SW 1271 (cell line): ENCODE results near the gene ORAI2.
"Not testable (repeated sequence)": the region's sequence is repeated elsewhere in the genome, so short reads cannot be mapped to it uniquely, and the experiment has no call there.

Experiments used
- DNase-seq, 2 experiments: peaks; one replicate each; lab custom pipeline; 2025; lab: John Stamatoyannopoulos, UW

ORAI2 gene

DNA sequence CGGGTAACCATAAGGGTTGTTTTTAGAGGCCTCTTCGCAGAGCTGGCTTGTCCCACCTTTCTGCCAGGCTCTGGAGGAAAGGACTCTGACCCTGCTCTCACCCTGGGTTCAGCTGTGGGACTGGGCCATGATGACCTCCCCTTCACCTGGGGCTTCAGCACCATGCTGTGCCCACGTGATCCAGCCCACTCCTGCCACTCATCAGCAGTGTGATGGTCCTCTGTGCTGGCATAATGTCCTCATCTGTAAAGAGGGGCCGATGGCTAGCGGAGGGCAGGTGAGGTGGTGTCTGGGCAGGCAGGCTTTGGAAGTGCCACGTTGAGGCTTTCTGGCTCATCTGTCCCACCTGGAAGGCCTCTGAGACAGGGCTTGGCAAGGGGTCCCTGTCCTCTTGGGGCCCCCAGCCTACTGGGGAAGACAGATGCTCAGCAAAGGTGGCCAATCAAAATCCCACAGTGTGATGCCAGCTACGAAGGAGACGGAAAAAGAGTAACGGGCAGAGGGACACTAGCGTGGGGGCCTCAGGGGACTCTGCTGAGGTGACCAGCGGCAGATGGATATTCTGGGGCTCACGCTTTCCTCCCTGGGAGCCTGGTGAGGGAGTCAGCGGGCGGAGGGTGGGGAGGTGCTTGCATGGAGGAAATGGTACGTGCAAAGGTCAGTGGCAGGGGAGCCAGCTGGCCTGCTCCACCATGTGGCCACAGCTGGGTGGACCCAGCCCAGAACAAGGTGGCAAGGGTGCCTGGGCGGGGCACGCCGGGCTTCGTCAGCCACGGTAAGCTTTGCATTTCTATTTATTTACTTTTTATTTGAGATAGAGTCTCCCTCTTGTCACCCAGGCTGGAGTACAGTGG is 36.8 kb downstream of the ORAI2 start:
- DNase-seq = no peak

DNA sequence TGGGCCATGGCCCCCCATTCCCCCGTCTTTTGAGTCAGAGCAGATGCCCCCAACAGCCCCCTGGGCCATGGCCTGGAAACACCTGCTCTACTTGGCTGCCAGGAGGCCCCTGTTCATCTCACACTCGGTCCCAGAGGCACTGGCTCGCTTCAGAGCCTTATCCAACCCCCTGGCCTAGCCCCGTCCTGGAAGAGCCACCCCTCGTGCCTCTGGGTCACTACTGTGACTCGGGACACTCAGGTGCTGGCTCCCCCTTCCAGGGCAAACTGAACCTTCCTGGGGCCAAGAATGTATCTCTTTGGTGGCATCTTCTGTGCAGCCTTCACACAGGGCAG is 38.4 kb downstream of the ORAI2 start:
- DNase-seq = no peak

DNA sequence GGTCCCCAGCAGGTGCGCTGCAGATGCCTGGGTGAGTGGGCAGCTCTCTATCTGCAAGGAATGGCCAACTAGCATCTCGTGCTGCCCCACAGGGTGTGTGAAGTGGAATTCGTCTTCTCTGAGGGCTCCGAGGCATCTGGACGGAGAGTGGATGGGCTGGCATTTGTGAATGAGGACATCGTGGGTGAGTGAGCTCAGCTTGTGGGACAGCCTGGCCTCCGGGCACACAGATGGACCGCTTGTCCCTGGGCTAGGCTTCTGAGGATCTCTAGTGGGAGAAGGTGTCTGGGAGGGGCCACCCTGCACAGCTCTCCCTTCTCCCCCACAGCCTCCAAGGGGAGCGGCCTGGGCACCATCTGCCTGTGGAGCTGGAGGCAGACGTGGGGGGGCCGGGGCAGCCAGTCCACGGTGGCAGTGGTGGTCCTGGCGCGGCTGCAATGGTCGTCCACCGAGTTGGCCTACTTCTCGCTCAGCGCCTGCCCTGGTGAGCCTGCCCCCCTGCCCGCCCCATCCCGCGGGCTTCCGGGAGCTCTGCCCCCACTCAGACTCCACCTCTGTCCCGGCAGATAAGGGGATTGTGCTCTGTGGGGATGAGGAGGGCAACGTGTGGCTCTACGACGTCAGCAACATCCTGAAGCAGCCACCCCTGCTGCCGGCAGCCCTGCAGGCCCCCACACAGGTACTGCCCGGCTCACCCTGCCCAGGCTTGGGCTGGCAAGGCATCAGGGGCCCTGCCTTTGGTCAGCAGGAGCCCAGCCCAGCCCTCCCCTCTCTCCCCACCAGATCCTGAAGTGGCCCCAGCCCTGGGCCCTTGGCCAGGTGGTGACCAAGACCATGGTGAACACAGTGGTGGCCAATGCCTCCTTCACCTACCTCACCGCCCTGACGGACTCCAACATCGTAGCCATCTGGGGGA is 39.0 kb downstream of the ORAI2 start:
- no peak for DNase-seq

DNA sequence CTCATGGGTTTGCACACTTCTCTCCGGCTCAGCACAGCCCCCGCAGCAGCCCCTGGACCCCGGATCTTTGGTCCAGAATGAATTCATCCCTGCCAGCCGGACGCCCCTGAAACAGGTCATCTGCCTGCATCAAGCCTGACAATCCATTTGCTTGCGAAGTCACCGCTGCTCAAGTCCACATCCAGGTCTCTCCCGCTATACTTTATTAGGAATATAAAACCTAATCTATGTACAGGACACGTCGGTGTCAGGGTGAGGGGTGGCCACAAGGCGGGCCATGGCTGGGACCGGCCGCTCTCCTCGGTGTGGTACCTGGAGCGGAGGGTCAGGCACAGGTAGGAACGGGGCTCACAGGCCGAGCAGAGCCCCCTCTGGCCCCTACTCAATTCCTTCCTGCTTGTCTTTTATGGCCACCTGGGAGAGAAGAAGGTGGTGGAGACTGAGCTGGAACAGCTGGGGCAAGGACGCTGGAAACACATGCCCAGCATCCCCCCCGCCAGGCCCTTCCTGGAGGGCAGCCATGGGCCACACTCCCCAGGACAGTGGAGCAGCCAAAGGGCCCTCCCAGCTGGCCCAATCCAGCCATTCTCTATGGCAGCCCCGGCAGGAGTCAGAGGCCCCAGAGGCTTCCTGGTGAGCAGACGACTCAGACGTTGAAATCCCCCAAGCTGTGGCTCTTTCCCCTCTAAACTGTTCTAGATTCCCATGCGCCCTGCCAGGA is 40.1 kb downstream of the ORAI2 start:
- DNase-seq = no peak

DNA sequence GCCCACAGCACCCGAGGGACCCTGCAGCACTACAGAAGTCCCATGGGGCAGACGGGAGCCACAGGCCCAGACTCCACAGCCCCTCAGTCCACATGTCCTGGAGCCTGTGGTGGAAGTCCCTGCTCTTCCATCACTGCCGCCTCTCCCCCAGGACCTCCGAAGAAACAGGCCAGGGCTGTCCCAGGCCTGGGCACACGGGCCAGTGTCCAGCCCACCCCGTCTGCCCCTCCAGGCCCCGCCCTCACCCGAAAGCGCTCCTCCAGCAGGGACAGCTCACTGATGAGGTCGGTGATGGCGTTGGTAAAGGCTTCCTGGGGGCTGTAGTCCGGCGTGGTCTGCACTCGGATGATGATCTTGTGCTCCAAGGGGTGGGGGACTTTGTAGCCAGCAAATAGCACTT is 40.7 kb downstream of the ORAI2 start:
- not testable (repeated sequence) for DNase-seq

DNA sequence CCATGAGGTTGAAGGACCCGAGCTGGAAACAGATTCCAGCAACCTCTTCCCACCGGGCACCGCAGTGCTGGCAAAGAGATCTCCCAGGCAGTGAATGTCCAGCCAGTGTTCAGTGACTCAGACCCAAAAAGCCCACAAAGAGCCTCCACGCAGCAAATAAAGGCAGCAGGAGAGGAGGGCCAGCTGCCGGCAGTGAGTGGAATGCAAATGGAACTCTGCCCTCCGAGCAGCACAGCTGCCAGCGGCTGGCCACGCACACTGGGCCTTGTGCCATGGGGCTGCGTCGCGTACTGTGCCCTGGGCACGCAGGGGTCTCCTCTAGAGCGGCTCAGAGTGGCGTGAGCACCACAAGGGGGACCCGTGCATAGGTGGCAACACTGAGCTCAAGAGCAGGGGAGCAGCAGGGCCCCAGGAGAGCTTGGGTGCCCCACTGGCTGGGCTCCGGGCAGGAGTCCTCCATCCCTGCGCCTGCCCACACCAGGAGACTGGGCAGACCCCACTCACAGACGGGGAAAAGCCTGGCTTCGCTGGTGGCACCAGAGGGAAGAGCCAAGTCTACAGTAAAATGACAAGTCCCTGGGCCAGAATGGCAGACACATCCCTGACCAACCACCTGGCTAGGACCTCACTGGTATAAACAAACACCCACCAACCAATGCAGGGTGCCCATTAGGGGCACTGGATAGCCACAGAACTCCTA is 41.5 kb downstream of the ORAI2 start:
- not testable (repeated sequence) for DNase-seq

DNA sequence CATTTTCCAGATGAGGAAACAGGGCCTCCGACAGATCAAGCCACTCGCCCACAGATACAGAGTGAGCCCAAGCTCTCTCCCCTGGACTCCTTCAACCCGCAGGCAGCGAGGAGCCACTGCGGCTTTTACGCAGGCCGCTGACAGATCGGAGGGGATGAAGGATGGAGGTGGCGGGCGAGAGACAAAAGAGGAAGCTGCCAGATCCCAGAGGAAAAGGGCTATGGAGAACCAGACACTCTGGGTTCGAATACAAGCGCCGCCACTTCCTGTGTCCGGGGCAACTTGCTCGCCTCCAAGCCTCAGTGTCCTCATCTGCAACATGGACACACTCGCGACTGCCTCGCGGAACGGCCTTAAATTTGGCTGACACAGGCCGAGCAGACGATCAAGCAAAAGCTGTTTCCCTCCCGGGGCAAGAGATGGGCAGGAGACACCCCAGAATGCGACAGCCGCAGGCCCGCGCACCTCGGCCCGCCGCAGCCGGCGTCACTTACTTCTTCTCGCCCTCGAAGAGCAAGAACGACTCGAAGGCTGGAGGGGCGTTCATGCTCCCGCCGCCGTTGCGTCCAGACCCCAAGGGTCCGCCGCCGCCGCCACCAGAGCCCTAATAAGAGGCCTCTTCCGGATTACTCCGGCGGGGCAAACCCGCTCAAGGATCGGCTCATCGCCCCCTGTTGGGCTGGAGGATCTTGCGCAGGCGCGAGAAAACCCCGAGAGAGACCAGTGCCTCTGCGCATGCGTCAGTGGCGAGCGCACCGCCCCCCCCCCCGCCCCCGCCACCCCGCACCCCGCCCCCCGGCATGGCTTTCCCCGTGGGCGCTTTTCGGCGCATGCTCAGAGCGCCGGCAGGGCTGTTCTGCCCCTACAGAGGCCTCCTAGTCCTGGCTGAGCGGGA is 45.2 kb downstream of the ORAI2 start, which contains the start of gene POLR2J:
POLR2J (minus strand) TSS at position 609 of the 895 bp plus-strand sequence; CDS start at position 547, 62 bp downstream.
- DNase-seq = not testable (repeated sequence)

DNA sequence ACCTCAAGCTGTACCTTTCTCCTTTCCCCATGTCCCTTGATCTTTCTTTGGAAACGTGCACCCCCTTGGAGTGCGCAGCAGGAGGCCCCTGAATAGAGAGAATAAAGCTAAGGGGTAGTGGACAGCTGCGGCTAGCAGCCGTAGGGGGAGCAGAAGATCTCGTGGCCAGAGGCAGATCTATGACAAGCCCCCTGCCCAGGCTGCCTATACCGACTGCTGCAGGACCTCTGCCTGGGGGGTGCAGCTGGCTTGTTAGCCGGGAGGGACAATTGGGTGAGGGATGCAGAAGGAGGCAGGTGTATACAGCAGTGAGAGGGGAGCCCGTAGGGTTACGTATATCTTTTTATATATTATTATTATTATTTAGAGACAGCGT is 45.8 kb downstream of the ORAI2 start:
- DNase-seq = not testable (repeated sequence)

DNA sequence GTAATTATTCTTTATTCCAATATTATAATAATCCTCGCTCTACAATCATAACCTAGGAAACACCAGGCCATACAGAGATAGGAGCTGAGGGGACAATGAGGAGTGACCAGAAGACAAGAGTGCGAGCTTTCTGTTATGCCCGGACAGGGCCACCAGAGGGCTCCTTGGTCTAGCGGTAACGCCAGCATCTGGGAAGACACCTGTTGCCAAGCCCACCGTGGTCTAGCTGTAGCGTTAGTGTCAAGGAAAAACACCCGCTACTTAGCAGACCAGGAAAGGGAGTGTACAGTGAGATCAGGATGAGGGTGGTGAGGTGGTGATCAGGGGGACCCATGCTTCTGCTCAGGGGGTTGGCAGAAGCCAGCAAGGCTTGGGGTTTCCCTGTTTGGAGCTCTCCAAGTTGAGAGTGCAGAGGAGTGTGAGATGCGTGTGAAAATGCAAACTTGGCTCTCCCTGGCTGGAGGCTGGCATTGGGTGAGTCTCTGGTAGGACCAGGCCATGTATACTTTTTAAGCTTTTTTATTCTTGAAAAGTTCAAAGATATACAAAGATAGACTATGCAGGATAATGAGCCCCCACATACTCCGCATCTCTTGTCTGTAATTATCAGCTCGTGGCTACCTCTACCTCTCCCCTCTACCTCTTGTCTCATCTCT is 46.7 kb downstream of the ORAI2 start:
- DNase-seq = not testable (repeated sequence)

DNA sequence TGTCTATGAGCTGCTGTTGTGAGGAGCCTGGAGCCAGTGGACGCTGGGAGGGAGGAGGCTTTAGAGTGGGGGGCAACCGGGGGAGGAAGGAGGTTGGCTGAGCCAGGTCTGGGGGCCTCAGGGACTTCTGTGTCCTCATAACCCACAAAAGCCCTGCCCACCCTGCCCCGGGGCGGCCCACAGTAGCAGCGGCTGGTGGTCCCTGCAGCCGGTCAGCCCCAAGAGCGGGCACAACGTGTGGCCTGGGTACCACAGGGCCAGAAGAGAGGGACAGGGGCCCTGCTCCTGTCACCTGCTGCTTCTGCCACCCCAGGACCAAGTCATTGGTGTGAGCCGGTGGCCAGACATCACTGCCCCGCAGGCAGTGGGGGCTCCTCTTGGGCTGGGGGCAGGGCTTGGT is 48.6 kb downstream of the ORAI2 start:
- not testable (repeated sequence) for DNase-seq

DNA sequence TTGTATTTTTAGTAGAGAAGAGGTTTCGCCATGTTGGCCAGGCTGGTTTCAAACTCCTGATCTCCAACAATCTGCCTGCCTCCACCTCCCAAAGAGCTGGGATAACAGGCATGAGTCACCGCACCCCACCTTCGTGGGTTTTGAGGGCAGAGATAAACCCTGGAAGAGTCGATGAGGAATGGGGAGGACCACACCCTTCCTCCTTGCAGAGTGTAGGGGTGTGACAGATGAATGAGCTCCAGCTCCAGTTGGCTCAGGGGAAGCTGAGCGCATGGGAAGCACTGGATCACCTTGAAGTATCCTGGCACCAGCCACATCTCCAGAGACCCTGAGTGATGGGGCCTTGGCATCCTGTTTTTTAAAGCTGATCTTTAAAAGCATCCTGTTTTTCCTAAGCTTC is 50.9 kb downstream of the ORAI2 start:
- DNase-seq = not testable (repeated sequence)

DNA sequence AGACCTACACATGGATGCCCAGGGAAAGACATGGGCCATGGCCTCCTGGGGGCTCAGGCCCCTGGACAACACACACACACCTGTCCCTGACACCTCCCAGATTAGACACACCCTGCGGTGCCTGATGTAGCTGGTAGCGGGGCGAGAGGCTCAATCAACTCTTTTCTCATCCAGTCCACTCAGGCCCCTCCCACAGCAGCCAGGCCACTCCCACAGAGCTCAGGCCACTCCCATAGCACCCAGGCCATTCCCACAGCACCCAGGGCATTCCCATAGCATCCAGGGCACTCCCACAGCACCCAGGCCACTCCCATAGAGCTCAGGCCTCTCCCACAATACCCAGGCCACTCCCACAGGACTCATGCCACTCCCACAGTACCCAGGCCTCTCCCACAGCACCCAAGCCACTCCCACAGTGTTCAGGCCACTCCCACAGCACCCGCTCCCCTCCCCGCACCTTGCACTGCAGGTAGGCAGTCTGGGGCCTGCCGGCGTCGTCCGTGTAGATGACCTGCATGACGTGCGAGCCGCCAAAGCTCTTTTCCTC is 57.2 kb downstream of the ORAI2 start:
- not testable (repeated sequence) for DNase-seq

DNA sequence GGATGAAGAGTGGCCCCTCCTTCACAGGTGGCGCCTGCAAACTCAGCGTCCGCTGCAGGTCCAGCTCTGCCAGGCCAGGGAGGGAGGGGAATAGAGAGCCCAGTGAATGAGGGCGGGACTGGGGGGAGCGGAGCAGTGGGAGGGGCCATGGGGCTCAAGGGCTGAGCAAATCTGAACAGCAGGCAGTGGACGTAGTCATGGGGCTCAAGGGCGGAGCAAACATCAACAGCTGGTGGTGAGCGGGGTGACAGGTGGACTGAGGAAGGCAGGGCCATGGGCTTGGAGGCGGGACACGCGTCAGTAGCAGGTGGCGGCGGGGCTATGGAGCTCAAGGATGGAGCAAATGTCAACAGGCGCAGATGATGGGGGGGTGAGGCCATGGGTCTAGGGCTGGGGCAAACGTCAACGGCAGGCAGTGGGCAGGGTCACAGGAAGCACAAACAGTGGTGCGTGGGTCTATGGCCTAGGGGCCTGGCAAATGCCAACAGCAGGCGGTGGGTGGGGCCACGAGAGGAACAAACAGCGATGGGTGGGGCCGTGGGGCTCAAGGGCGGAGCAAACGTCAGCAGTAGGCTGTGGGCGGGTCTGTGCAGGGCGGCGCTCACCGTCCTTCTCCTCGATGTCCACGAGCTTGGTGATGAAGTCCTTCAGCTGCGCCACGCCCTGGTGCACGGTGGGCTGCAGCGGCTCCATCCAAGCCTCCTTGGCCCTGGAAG is 60.0 kb downstream of the ORAI2 start:
- DNase-seq = not testable (repeated sequence)

DNA sequence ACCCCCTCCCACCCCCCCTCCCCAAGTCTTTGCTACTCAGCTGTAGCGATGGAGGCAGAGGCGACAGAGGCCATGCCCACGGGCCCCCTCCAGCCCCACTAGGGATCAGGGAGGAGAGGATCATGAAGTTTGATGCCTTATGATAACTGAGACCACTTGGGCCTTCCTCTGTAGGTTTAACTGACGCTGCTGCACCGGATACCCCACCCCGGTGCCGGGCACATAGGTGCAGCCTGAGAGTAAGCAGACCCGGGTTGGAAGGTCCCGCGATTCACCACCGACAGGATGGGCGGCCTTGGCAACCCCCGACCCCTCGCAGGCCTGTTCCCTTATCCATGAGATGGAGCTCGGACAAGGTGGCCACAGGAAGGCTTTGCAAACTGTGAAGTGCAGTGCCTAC is 60.7 kb downstream of the ORAI2 start:
- DNase-seq = not testable (repeated sequence)

DNA sequence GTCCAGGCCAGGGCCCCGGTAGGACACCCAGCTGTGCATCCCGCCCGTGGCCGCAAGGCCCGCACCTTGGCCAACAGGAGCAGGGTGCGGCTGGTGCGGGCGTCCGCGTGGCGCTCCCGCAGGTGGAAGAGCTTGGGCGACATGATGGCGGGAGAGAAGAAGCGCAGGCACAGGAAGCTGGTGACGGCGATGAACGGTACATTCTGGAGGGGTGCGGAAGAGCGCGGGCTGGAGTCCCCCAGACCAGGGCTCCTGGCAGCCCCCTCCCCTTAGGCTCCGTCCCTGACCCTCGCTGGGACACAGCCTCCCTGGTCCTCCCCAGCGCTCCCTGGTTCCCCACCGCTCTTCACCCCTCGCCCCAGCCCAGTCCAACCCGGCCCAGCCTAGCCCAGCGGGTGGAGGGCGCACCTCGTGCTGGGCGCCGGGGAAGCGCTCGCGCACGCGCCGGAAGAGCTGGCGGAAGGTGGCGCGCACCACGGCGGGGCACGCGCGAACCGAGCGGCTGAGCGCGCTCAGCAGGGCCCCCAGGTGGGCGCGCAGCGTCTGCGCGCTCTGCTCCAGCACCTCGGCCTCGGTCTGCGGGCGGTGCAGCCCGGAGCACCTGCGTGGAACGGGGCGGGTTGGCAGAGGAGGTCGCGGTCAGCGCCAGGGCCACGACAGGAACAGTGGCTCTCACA is 61.2 kb downstream of the ORAI2 start:
- DNase-seq = not testable (repeated sequence)

DNA sequence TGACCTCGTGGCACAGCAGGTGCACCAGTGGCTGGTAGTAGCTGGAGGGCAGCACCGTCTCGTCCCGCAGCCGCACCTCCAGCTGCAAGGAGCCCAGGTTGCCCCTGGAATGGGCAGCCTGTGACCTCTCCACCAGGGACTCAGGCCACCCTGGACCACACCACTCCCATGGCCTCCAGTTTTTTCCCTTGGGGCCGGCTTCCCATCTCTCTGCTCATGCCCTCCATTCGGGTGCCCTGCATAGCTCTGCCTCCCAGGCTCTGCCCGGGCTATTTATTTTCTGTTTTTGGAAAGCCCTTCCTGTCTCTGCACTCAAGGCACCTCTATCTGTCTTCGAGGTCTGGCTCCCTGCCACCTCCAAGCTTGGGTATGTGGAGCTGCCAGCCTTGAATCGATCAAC is 63.5 kb downstream of the ORAI2 start:
- not testable (repeated sequence) for DNase-seq

DNA sequence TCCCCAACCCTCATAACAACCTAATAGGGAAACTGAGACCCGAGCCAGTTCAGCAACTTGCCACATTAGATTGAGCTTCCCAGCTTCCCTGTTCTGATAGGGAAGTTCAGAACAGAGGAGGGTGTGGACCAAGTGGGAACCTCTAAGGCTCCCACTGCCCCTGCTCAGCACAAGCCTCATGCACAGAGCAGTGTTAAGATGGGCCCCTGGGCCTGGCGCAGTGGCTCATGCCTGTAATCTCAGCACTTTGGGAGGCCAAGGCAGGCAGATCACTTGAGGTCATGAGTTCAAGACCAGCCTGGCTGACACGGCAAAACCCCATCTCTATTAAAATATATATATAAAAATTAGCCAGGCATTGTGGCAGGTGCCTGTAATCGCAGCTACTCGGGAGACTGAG is 63.9 kb downstream of the ORAI2 start:
- DNase-seq = not testable (repeated sequence)

DNA sequence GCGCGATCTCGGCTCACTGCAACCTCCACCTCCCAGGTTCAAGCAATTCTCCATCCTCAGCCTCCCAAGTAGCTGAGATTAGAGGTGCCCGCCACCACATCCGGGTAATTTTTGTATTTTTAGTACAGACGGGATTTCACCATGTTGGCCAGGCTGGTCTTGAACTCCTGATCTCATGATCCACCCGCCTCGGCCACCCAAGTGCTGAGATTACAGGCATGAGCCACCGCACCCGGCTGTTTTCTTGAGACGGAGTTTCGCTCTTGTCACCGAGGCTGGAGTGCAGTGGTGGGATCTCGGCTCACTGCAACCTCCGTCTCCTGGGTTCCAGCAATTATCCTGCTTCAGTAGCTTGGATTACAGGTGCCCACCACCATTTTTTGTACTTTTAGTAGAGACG is 64.9 kb downstream of the ORAI2 start:
- DNase-seq = not testable (repeated sequence)
